Caco-2 (cell line): Measurements from ENCODE around the gene HCRTR1. TPM values are rescaled to one million over a fixed set of nuclear protein-coding genes. Genes with fewer than 3 reads are reported as not detected.

Experiments used
- BruUV-seq: library from RNA; stranded (reverse); fragments of 400-500 nt; replicated peaks from 2 replicates; lab custom pipeline; 2021; lab: Mats Ljungman, UMichigan
- CTCF ChIA-PET: fragments of 300-600 bp; sonication (Branson Sonifier 250); formaldehyde crosslinking; loops from one replicate; lab custom pipeline; 2022; ENCODE audit warnings: antibody characterized with exemption; lab: Charles Lee
- POLR2A ChIA-PET: fragments of 300-600 bp; sonication (Branson Sonifier 250); formaldehyde crosslinking; loops from one replicate; lab custom pipeline; 2022; ENCODE audit warnings: antibody characterized with exemption; lab: Charles Lee
- DNase-seq, 2 experiments: peaks; one replicate each; pipeline versions ENCODE4 v3.0.0 to v3.0.0-alpha.2; 2020 to 2022
- H3K27me3 ChIP-seq: replicated peaks from 2 replicates; pipeline ENCODE4 v1.6.0; 2011; ENCODE audit warnings: low read length; ENCODE audit not compliant: control insufficient read depth, insufficient read depth
- H3K36me3 ChIP-seq: 2 replicates; pipeline ENCODE4 v1.5.1; 2011; ENCODE audit warnings: low read length; ENCODE audit not compliant: control insufficient read depth, insufficient read depth
- H3K4me1 ChIP-seq: fragments of 250-450 bp; sonication (Bioruptor Pico); 2 replicates; pipeline ENCODE4 v1.5.1; 2020; ENCODE audit warnings: mild to moderate bottlenecking
- H3K4me3 ChIP-seq: 2 replicates; pipeline ENCODE4 v1.5.1; 2011; ENCODE audit warnings: low read depth, mild to moderate bottlenecking, control low read depth, low read length
- H3K9me3 ChIP-seq: fragments of 250-450 bp; sonication (Bioruptor Pico); 2 replicates; pipeline ENCODE4 v1.5.1; 2020; ENCODE audit warnings: mild to moderate bottlenecking, moderate library complexity
- H3K27ac Mint-ChIP-seq: one replicate; pipeline ENCODE4 v1.8.0; 2022; ENCODE audit warnings: mixed read lengths; ENCODE audit not compliant: unreplicated experiment
- H3K27me3 Mint-ChIP-seq: one replicate; pipeline ENCODE4 v1.8.0; 2022; ENCODE audit warnings: mixed read lengths; ENCODE audit not compliant: insufficient read depth, unreplicated experiment
- H3K36me3 Mint-ChIP-seq: one replicate; pipeline ENCODE4 v1.8.0; 2022; ENCODE audit warnings: mild to moderate bottlenecking, mixed read lengths; ENCODE audit not compliant: insufficient read depth, unreplicated experiment
- H3K4me1 Mint-ChIP-seq: one replicate; pipeline ENCODE4 v1.8.0; 2022; ENCODE audit warnings: low read depth, mixed read lengths; ENCODE audit not compliant: unreplicated experiment
- H3K4me3 Mint-ChIP-seq: one replicate; pipeline ENCODE4 v1.8.0; 2022; ENCODE audit warnings: mild to moderate bottlenecking, moderate library complexity, mixed read lengths; ENCODE audit not compliant: unreplicated experiment
- H3K9me3 Mint-ChIP-seq: one replicate; pipeline ENCODE4 v1.8.0; 2022; ENCODE audit warnings: mixed read lengths; ENCODE audit not compliant: unreplicated experiment
- intact Hi-C: fragments of 100-400 bp; cut with micrococcal nuclease; formaldehyde crosslinking; loops from one replicate; pipeline ENCODE4 v1.10.0; 2022; ENCODE audit not compliant: unreplicated experiment
- total RNA-seq: library from RNA; stranded (reverse); gene quantifications from 2 replicates; pipeline ENCODE4 v1.2.3, GENCODE V29; 2022
- TF ChIP-seq, protein P1 (sequence below), 2 experiments: fragments of 200-600 bp in 1 of 2; IDR thresholded peaks; 1 replicate in 1 of 2; 2 replicates in 1 of 2; pipeline versions ENCODE4 v1.5.1 to v1.8.0; 2011 to 2022; ENCODE audit warnings: antibody characterized with exemption in 1 of 2, control low read depth in 1 of 2, inconsistent platforms in 1 of 2, low read depth in 1 of 2, low read length in 1 of 2, mild to moderate bottlenecking in 1 of 2, moderate library complexity in 1 of 2; ENCODE audit not compliant: insufficient read depth in 1 of 2, severe bottlenecking in 1 of 2, unreplicated experiment in 1 of 2

The HCRTR1 gene
- total RNA-seq, 1 experiment from 2014 or later: not detected

DNA sequence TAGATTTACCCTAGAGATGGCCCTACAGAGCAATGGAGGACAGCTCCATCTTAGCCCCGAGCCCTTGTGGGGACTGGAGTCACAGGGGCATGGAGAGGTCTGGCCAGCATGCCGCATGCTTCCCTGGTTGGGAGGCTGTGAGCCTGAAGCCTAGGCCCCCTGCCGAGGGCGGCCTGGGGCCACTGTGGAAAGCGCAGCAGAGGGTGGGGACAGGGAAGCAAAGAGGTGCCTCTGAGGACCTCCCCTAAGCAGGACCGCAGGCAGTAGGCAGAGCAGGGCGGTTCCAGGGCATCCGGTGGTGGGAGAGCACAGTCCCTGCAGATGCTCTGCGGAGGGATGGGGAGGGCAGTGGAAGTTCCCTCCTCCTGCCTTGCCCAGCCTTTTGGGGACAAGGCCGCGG, 53.7 kb downstream of the HCRTR1 start:
- Mint-ChIP-seq H3K36me3 (no peaks in the 10 kb centered on the region), H3K27ac (no peak overlapping the region), H3K4me3 (no peak overlapping the region), H3K9me3 (no peaks in the 10 kb centered on the region), H3K27me3 (no peaks in the 10 kb centered on the region), H3K4me1 (peaks cover 7% of the 10 kb centered on the region)
- ChIA-PET CTCF (no interaction called here), POLR2A (no interaction called here)
- no peak for DNase-seq
- H3K4me1 ChIP-seq: no peaks in the 10 kb centered on the region
- no TSS peak for BruUV-seq
- intact Hi-C loops: no loop called here
- TF ChIP-seq, protein P1, sequence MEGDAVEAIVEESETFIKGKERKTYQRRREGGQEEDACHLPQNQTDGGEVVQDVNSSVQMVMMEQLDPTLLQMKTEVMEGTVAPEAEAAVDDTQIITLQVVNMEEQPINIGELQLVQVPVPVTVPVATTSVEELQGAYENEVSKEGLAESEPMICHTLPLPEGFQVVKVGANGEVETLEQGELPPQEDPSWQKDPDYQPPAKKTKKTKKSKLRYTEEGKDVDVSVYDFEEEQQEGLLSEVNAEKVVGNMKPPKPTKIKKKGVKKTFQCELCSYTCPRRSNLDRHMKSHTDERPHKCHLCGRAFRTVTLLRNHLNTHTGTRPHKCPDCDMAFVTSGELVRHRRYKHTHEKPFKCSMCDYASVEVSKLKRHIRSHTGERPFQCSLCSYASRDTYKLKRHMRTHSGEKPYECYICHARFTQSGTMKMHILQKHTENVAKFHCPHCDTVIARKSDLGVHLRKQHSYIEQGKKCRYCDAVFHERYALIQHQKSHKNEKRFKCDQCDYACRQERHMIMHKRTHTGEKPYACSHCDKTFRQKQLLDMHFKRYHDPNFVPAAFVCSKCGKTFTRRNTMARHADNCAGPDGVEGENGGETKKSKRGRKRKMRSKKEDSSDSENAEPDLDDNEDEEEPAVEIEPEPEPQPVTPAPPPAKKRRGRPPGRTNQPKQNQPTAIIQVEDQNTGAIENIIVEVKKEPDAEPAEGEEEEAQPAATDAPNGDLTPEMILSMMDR (IDR thresholded peaks at IDR 0.05; ENCODE audit: insufficient read depth in 1 of 2, low read depth in 1 of 2, low read length in 1 of 2, severe bottlenecking in 1 of 2, unreplicated experiment in 1 of 2): no peak
- H3K27me3 ChIP-seq: no peaks in the 10 kb centered on the region
- no peak overlapping the region for H3K4me3 ChIP-seq
- no peaks in the 10 kb centered on the region for H3K36me3 ChIP-seq
- H3K9me3 ChIP-seq: no peaks in the 10 kb centered on the region

DNA sequence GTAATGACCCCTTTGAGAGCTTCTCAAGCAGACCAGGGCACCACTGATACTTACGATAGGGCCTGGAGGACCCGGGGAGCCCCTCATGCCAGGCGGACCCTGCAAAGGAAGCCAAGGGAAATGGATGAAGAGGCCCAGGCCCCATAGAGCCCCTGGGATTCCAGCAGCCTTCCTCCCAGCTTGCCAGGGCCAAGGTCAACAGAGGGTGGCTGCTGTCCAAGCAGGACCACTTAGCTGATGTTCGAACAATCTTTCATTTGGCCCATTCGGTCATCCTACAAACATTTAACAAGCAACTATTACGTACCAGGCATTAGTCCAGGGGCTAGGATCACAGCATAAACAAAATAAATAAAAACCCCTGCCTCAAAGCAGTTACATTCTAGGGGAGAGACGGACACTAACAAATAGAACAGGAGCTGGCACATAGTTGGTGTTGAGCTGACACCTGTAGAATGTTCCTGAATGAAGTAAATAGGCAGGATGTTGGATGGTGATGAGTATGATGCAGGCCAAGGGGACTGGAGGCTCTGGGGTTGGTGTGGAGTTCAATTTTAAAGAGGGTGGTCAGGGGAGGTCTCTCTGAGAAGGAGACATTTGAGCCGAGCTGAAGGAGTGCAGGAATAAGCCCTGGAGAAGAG, 54.2 kb downstream of the HCRTR1 start:
- no peaks in the 10 kb centered on the region for H3K9me3 ChIP-seq
- H3K9me3 Mint-ChIP-seq: no peaks in the 10 kb centered on the region
- H3K27me3 Mint-ChIP-seq: no peaks in the 10 kb centered on the region
- no peaks in the 10 kb centered on the region for H3K4me1 ChIP-seq
- H3K36me3 Mint-ChIP-seq: no peaks in the 10 kb centered on the region
- intact Hi-C loops: no loop called here
- TF ChIP-seq, protein P1 (IDR thresholded peaks at IDR 0.05; ENCODE audit: insufficient read depth in 1 of 2, low read depth in 1 of 2, low read length in 1 of 2, severe bottlenecking in 1 of 2, unreplicated experiment in 1 of 2): no peak
- H3K27me3 ChIP-seq: no peaks in the 10 kb centered on the region
- no peak for DNase-seq
- CTCF ChIA-PET: interaction anchor here (0.6 to 0.7 kb wide), 2 partner anchors 11 to 12 kb away, joined by 3 read pairs; no protein-coding TSS in a partner anchor
- H3K27ac Mint-ChIP-seq: no peak overlapping the region
- no peak overlapping the region for H3K4me3 ChIP-seq
- no peaks in the 10 kb centered on the region for H3K36me3 ChIP-seq
- POLR2A ChIA-PET: no interaction called here
- BruUV-seq: no TSS peak
- peaks cover 7% of the 10 kb centered on the region for H3K4me1 Mint-ChIP-seq
- H3K4me3 Mint-ChIP-seq: no peak overlapping the region

DNA sequence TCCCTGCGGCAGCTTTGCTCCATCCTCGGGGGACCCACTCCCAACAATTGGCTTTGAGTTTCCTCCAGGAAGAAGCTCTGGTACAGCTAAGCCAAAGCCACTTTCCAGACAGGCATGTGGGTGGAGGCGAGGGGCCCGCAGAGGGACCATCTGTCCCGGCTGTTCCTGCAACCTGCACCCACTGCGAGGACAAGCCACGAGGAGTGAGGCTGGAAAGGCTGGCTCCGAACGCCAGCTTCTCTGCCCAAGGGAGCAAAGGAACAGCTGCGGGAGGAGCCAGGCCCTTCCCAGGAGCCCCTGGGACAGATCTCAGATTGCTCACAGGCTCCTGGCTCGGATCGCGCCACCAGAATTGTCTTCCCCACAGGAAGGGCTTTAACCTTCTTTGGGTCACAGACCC, 55.5 kb downstream of the HCRTR1 start:
- Histone ChIP-seq H3K4me1 (no peaks in the 10 kb centered on the region), H3K36me3 (no peaks in the 10 kb centered on the region), H3K4me3 (no peak overlapping the region), H3K9me3 (no peaks in the 10 kb centered on the region), H3K27me3 (no peaks in the 10 kb centered on the region)
- intact Hi-C loops: no loop called here
- Mint-ChIP-seq H3K27ac (no peak overlapping the region), H3K27me3 (no peaks in the 10 kb centered on the region), H3K9me3 (no peaks in the 10 kb centered on the region), H3K4me1 (peaks cover 7% of the 10 kb centered on the region), H3K4me3 (no peak overlapping the region), H3K36me3 (no peaks in the 10 kb centered on the region)
- DNase-seq: no peak
- POLR2A ChIA-PET: no interaction called here
- CTCF ChIA-PET: no interaction called here
- BruUV-seq: no TSS peak
- TF ChIP-seq, protein P1 (IDR thresholded peaks at IDR 0.05; ENCODE audit: insufficient read depth in 1 of 2, low read depth in 1 of 2, low read length in 1 of 2, severe bottlenecking in 1 of 2, unreplicated experiment in 1 of 2): no peak
